Activated CD4-positive, alpha-beta T cell treated with anti-CD3 and anti-CD28 coated beads, Interleukin-2, amount 10 ng/mL, durations not matched to agents 7 days and 5 days (primary cell): ENCODE results near the gene LYRM1. TPM values are rescaled to one million over a fixed set of nuclear protein-coding genes. Genes with fewer than 3 reads are reported as not detected.

Source experiments
- CTCF ChIA-PET: fragments of 350-600 bp; sonication (Branson Sonifier 250); formaldehyde crosslinking; loops from one replicate; lab custom pipeline; 2021; ENCODE audit warnings: antibody characterized with exemption; lab: Charles Lee
- POLR2A ChIA-PET: fragments of 350-600 bp; sonication (Branson Sonifier 250); formaldehyde crosslinking; loops from one replicate; lab custom pipeline; 2021; ENCODE audit warnings: antibody characterized with exemption; lab: Charles Lee
- DNase-seq: peaks from one replicate; pipeline ENCODE4 v3.0.0-alpha.2; 2020
- H3K27ac Mint-ChIP-seq: one replicate; pipeline ENCODE4 v1.8.0; 2021; ENCODE audit warnings: mild to moderate bottlenecking, moderate library complexity, mixed read lengths
- H3K27me3 Mint-ChIP-seq: one replicate; pipeline ENCODE4 v1.8.0; 2021; ENCODE audit warnings: mixed read lengths
- H3K36me3 Mint-ChIP-seq: one replicate; pipeline ENCODE4 v1.8.0; 2021; ENCODE audit warnings: low read depth, mixed read lengths
- H3K4me1 Mint-ChIP-seq: one replicate; pipeline ENCODE4 v1.8.0; 2021; ENCODE audit warnings: mixed read lengths
- H3K4me3 Mint-ChIP-seq: one replicate; pipeline ENCODE4 v1.8.0; 2021; ENCODE audit warnings: mild to moderate bottlenecking, moderate library complexity, mixed read lengths
- H3K9me3 Mint-ChIP-seq: one replicate; pipeline ENCODE4 v1.8.0; 2021; ENCODE audit warnings: mixed read lengths
- total RNA-seq, 2 experiments: library from RNA; stranded (reverse); gene quantifications; one replicate each; pipeline ENCODE4 v1.2.3, GENCODE V29; 2021

LYRM1 gene
- total RNA-seq, 2 experiments from 2014 or later, result 21.7 to 26.7 TPM

DNA sequence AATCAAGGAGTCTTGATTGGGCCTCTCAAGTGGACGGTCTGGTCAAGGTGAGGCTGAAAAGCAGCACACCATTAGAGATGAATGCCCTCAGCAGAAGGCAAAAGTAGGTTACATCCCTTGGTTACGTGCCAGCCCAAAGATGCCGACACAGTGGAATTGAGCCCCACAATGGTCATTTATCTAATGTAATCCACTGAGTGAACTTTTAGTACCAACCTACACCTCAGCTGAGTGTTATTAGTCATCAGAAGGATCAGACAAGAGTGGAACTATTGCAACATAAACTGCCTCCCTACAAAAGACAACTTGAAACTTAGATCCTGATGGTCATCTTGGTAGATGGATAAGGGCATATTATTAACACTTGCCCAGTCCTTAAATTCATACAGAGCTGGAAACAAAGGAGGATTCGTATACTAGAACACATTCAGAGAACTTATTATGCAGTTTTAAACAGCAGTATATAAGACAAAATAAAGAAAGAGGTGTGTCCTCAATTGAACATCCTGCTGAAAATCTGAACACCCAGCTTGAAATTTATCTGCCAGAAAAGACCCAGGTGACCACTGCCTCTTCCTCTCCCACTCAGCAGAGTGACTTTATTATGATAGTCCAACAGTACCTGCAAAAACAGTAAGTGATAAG lies 3.2 kb upstream of the LYRM1 start:
- ChIA-PET POLR2A (no interaction called here), CTCF (no interaction called here)
- Mint-ChIP-seq H3K27me3 (no peaks in the 10 kb centered on the region), H3K36me3 (peaks cover 33% of the 10 kb centered on the region), H3K4me1 (peaks cover 46% of the 10 kb centered on the region), H3K27ac (no peak overlapping the region), H3K9me3 (no peaks in the 10 kb centered on the region), H3K4me3 (peak overlapping the region; percentile 0)
- DNase-seq, result no peak

DNA sequence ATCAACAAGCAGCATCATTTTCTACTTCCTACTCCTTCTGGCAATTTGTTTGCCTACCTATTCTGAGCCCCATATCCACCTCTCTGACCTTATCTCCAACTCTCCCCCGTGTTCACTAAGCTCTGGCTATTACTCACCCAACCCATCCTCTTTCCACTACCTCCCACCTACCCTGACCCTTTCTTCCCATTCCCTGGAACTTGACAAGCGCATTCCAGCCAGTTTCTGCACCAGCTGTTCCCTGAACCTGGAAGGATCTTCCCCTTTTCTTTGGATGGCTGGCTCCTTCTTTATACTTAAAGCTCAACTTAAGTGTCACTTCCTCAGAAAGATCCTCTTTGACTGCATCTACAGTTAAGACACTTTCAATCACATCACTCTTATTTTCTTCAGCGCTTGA lies 2.6 kb upstream of the LYRM1 start:
- CTCF ChIA-PET, result no interaction called here
- H3K27ac Mint-ChIP-seq, result no peak overlapping the region
- POLR2A ChIA-PET, result no interaction called here
- peaks cover 32% of the 10 kb centered on the region for H3K36me3 Mint-ChIP-seq
- peak overlapping the region; percentile 0 for H3K4me3 Mint-ChIP-seq
- peaks cover 50% of the 10 kb centered on the region for H3K4me1 Mint-ChIP-seq
- H3K9me3 Mint-ChIP-seq, result no peaks in the 10 kb centered on the region
- no peaks in the 10 kb centered on the region for H3K27me3 Mint-ChIP-seq
- DNase-seq, result no peak

DNA sequence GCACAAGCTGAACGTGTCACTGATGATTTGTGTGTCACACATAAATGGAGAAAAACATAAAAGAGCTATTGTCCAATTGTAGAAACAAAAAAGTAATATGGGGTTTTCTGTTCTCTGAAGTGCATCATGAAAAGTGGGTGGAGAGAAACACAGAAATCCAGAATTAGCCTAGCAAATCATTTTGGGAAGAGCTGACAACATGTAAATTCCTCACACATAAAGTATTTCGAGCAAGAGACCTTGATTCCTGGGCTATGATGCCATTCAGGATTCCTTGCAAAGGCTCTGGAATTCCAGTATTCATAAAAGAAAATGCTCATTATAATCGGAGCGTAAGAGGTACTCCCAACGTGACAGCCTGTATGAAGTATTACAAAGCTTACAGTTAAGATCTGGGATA lies 1.5 kb upstream of the LYRM1 start:
- POLR2A ChIA-PET, result interaction anchor here (1.0 kb wide), 1 partner anchor 24 kb away, joined by 7 read pairs; no protein-coding TSS in a partner anchor
- DNase-seq, result no peak
- Mint-ChIP-seq H3K4me1 (peaks cover 61% of the 10 kb centered on the region), H3K27me3 (no peaks in the 10 kb centered on the region), H3K27ac (peak overlapping the region; percentile 99), H3K4me3 (peak overlapping the region; percentile 89), H3K36me3 (peaks cover 38% of the 10 kb centered on the region), H3K9me3 (no peaks in the 10 kb centered on the region)
- CTCF ChIA-PET, result interaction anchor here (0.6 to 1.6 kb wide), 4 partner anchors 11 to 1537 kb away, joined by 3 to 7 read pairs (median 4); no protein-coding TSS in a partner anchor

DNA sequence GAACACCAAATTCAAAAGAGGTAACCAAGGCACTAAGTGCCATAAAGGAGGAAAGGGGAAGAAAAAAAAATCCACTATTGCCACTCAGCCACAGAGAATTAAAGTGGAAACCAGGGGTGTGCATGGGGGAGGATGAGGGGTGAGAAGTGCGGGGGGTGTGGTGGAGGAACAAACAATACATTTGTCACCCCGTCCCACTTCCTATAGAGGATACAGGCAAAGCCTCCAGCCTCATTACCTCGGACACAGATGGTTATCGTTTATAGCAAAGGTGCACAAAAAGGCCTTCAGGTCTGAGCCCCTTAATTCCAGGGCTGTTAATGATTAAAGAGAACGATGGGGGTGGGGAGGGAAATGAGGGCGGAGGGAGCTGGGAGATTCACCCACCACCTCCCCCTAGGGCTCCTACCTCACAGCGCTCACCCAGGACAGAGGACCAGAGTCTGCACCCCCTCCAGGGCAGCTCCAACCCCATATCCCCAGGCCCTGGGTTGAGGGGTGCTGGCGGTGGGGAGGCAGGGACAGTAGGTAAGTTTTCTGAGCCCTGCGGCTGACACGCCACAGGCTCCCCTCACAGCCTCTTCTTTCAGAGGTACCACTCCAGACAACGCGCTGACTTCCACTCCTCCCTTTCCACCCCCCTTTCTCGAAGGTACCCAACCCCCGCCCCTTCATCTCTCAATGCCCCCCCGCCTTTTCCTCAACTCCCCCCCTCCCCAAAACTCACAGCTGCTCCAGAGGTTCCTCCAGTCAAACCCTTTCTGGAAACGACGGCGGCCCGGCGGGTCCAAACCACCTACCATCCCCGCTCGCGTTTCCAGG lies 883 bp upstream of the LYRM1 start:
- H3K4me1 Mint-ChIP-seq, result peaks cover 67% of the 10 kb centered on the region
- H3K9me3 Mint-ChIP-seq, result no peaks in the 10 kb centered on the region
- CTCF ChIA-PET, result interaction anchor here (0.6 to 1.6 kb wide), 4 partner anchors 12 to 401 kb away, joined by 3 to 7 read pairs (median 4); no protein-coding TSS in a partner anchor
- POLR2A ChIA-PET, result interaction anchor here (0.8 to 1.2 kb wide), 4 partner anchors 10 to 39 kb away, joined by 3 to 7 read pairs (median 4); no protein-coding TSS in a partner anchor
- peak overlapping the region; percentile 99 for H3K27ac Mint-ChIP-seq
- H3K36me3 Mint-ChIP-seq, result peaks cover 38% of the 10 kb centered on the region
- peak overlapping the region; percentile 89 for H3K4me3 Mint-ChIP-seq
- no peaks in the 10 kb centered on the region for H3K27me3 Mint-ChIP-seq
- DNase-seq, result peak; percentile 19

GRCh38 chr16:20901068-20901435 lies 481 bp downstream of the LYRM1 start:
- peak overlapping the region; percentile 99 for H3K27ac Mint-ChIP-seq
- no peaks in the 10 kb centered on the region for H3K27me3 Mint-ChIP-seq
- CTCF ChIA-PET, result no interaction called here
- H3K9me3 Mint-ChIP-seq, result peaks cover 2% of the 10 kb centered on the region
- peak overlapping the region; percentile 89 for H3K4me3 Mint-ChIP-seq
- no peak for DNase-seq
- H3K36me3 Mint-ChIP-seq, result peaks cover 37% of the 10 kb centered on the region
- H3K4me1 Mint-ChIP-seq, result peaks cover 75% of the 10 kb centered on the region
- POLR2A ChIA-PET, result interaction anchor here (0.6 to 1.2 kb wide), 2 partner anchors 9 to 10 kb away, joined by 3 read pairs; no protein-coding TSS in a partner anchor

- H3K4me3 Mint-ChIP-seq, result peak overlapping the region; percentile 89
- H3K4me1 Mint-ChIP-seq, result peaks cover 79% of the 10 kb centered on the region
- ChIA-PET POLR2A (interaction anchor here (0.6 kb wide), 1 partner anchor 8 kb away, joined by 3 read pairs; no protein-coding TSS in a partner anchor), CTCF (no interaction called here)
- peak; percentile 15 for DNase-seq
- H3K27me3 Mint-ChIP-seq, result no peaks in the 10 kb centered on the region
- H3K27ac Mint-ChIP-seq, result peak overlapping the region; percentile 99
- H3K9me3 Mint-ChIP-seq, result peaks cover 2% of the 10 kb centered on the region
- H3K36me3 Mint-ChIP-seq, result peaks cover 39% of the 10 kb centered on the region
These were observed 1.0 kb downstream of the LYRM1 start for GRCh38 chr16:20901436-20902112.

DNA sequence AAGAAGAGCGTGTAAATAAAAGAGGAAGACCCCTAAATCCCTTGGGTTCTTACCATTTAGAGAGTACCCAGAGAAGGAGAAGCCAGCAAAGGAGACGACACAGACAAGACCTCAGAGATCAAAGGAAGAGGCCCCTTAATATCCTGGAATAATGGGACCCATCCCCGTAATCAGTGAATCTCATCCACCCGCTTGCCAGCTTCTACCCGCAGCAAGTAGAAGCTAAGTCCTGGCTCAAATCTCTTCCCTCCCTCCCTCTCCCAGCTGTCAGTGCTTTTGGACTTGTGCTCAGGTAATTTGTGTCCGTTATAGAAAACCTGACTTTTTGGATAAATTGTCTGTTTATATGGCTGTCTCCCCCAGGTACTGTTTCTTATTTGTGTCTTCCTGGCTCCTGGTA lies 1.9 kb downstream of the LYRM1 start:
- H3K36me3 Mint-ChIP-seq, result peaks cover 33% of the 10 kb centered on the region
- CTCF ChIA-PET, result interaction anchor here (0.7 to 1.5 kb wide), 4 partner anchors 9 to 42 kb away, joined by 3 to 4 read pairs (median 3); no protein-coding TSS in a partner anchor
- POLR2A ChIA-PET, result interaction anchor here (0.6 kb wide), 1 partner anchor 41 kb away, joined by 5 read pairs; no protein-coding TSS in a partner anchor
- DNase-seq, result no peak
- H3K4me1 Mint-ChIP-seq, result peaks cover 70% of the 10 kb centered on the region
- no peaks in the 10 kb centered on the region for H3K27me3 Mint-ChIP-seq
- H3K27ac Mint-ChIP-seq, result no peak overlapping the region
- peak overlapping the region; percentile 49 for H3K4me3 Mint-ChIP-seq
- peaks cover 2% of the 10 kb centered on the region for H3K9me3 Mint-ChIP-seq

- Mint-ChIP-seq H3K36me3 (peaks cover 34% of the 10 kb centered on the region), H3K4me1 (peaks cover 66% of the 10 kb centered on the region)
These were observed 2.7 kb downstream of the LYRM1 start for GRCh38 chr16:20903116-20903898.

GRCh38 chr16:20903899-20904506 lies 3.4 kb downstream of the LYRM1 start:
- no peak for DNase-seq
- peak overlapping the region; percentile 23 for H3K4me3 Mint-ChIP-seq
- peak overlapping the region; percentile 76 for H3K27ac Mint-ChIP-seq
- H3K36me3 Mint-ChIP-seq, result peaks cover 35% of the 10 kb centered on the region
- peaks cover 63% of the 10 kb centered on the region for H3K4me1 Mint-ChIP-seq
- H3K9me3 Mint-ChIP-seq, result peaks cover 2% of the 10 kb centered on the region
- peaks cover 2% of the 10 kb centered on the region for H3K27me3 Mint-ChIP-seq
- ChIA-PET CTCF (interaction anchor here (1.0 to 1.5 kb wide), 5 partner anchors 11 to 29 kb away, joined by 3 to 4 read pairs (median 3); no protein-coding TSS in a partner anchor), POLR2A (no interaction called here)

More at GRCh38 chr16:20903116-20903898, 2.7 kb downstream of the LYRM1 start:
- POLR2A ChIA-PET, result interaction anchor here (0.6 kb wide), 1 partner anchor 40 kb away, joined by 5 read pairs; no protein-coding TSS in a partner anchor
- DNase-seq, result no peak
- H3K27ac Mint-ChIP-seq, result no peak overlapping the region
- CTCF ChIA-PET, result interaction anchor here (0.7 to 1.5 kb wide), 8 partner anchors 8 to 108 kb away, joined by 3 to 4 read pairs (median 3); no protein-coding TSS in a partner anchor
- H3K4me3 Mint-ChIP-seq, result no peak overlapping the region
- no peaks in the 10 kb centered on the region for H3K27me3 Mint-ChIP-seq
- peaks cover 2% of the 10 kb centered on the region for H3K9me3 Mint-ChIP-seq

- H3K4me1 Mint-ChIP-seq, result peaks cover 60% of the 10 kb centered on the region
- DNase-seq, result peak; percentile 51
These were observed 4.0 kb downstream of the LYRM1 start for GRCh38 chr16:20904507-20905081.

DNA sequence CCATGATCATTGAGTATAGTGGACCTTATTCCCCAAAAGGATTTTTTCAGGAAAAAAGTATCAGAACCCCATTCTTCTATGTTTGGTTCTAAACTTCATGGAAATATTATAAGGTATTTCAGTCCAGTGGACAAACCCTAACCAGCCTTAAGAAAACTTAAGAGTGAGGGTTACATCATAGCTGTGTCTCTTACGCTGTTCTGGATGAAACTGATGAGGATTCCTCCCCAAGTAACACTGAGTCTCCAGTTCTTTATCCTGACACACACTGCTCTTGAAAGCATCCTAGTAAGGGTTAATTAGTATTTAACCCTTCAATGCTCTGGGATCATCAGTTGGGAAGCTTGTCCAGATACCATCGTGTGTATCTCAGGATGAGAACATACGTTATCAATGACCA lies 5.0 kb downstream of the LYRM1 start:
- H3K4me1 Mint-ChIP-seq, result peaks cover 69% of the 10 kb centered on the region
- ChIA-PET POLR2A (no interaction called here), CTCF (no interaction called here)
- no peak for DNase-seq
- peaks cover 2% of the 10 kb centered on the region for H3K9me3 Mint-ChIP-seq
- H3K4me3 Mint-ChIP-seq, result no peak overlapping the region
- H3K27ac Mint-ChIP-seq, result no peak overlapping the region
- H3K27me3 Mint-ChIP-seq, result peaks cover 2% of the 10 kb centered on the region
- H3K36me3 Mint-ChIP-seq, result peaks cover 34% of the 10 kb centered on the region

More at GRCh38 chr16:20904507-20905081, 4.0 kb downstream of the LYRM1 start:
- POLR2A ChIA-PET, result no interaction called here
- CTCF ChIA-PET, result interaction anchor here (1.4 kb wide), 1 partner anchor 15 kb away, joined by 4 read pairs; no protein-coding TSS in a partner anchor
- H3K27me3 Mint-ChIP-seq, result peaks cover 2% of the 10 kb centered on the region
- peaks cover 34% of the 10 kb centered on the region for H3K36me3 Mint-ChIP-seq
- peak overlapping the region; percentile 23 for H3K4me3 Mint-ChIP-seq
- peaks cover 2% of the 10 kb centered on the region for H3K9me3 Mint-ChIP-seq
- H3K27ac Mint-ChIP-seq, result peak overlapping the region; percentile 76
